ENCODE data around the gene RALGAPA2. TPM values are rescaled to one million over a fixed set of nuclear protein-coding genes. Genes with fewer than 3 reads are reported as not detected.

Gene RALGAPA2
- total and polyA plus RNA-seq, 9 donors = 8.4 to 31.7 (median 19.9) TPM

GRCh38 chr20:20691477-20692235 is 20.8 kb downstream of the RALGAPA2 start:
- Histone ChIP-seq H3K9me3 (no peaks in the 10 kb centered on the region), H3K27ac (no peak overlapping the region), H3K27me3 (no peaks in the 10 kb centered on the region), H3K4me1 (ENCODE audit: insufficient read depth) (peaks cover 4% of the 10 kb centered on the region), H3K36me3 (no peaks in the 10 kb centered on the region), H3K4me3 (no peak overlapping the region)
- 94 to 97% (median 95%) methylated on average over 4 of the region's 4 CpGs for WGBS, 3 donors
- TF ChIP-seq POLR2A (IDR thresholded peaks at IDR 0.05) (no peak), EP300 (IDR thresholded peaks at IDR 0.05) (no peak), CTCF (IDR thresholded peaks at IDR 0.05) (no peak)
- no peak for DNase-seq
- intact Hi-C loops (cut with DNase I) = no loop called here

- no peak for DNase-seq
Observed at GRCh38 chr20:20690676-20691476, 21.6 kb downstream of the RALGAPA2 start.

DNA sequence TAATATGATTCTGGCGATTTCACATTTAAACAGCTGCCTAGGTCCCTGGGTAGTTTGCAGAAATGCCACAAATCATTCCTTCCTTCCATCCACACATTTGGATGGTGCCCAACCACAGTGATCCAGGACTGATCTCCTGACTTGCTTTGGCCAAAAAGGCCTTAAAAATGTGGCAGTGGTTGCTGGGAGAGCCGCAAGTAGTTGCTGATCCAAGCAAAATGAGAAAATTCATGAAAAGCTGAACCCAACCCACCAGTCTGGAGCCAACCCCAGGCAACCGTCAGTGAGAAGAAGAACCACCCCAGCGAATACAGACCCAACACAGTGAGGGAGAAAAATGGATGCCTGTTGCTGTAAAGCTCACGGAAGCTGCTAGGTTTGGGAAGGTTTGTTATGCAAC is 25.1 kb downstream of the RALGAPA2 start:
- 90 to 97% (median 93%) methylated on average over 5 of the region's 5 CpGs for WGBS, 3 donors
- Histone ChIP-seq H3K27me3 (no peaks in the 10 kb centered on the region), H3K4me3 (no peak overlapping the region), H3K4me1 (ENCODE audit: insufficient read depth) (peaks cover 9% of the 10 kb centered on the region), H3K9me3 (no peaks in the 10 kb centered on the region), H3K27ac (no peak overlapping the region), H3K36me3 (no peaks in the 10 kb centered on the region)
- no peak for DNase-seq
- intact Hi-C loops (cut with DNase I) = no loop called here
- TF ChIP-seq CTCF (IDR thresholded peaks at IDR 0.05) (no peak), POLR2A (IDR thresholded peaks at IDR 0.05) (no peak)

More at GRCh38 chr20:20690676-20691476, 21.6 kb downstream of the RALGAPA2 start:
- Histone ChIP-seq H3K27ac (no peak overlapping the region), H3K4me1 (ENCODE audit: insufficient read depth) (peaks cover 4% of the 10 kb centered on the region), H3K36me3 (no peaks in the 10 kb centered on the region), H3K27me3 (no peaks in the 10 kb centered on the region), H3K4me3 (no peak overlapping the region), H3K9me3 (no peaks in the 10 kb centered on the region)
- TF ChIP-seq CTCF (IDR thresholded peaks at IDR 0.05) (no peak), EP300 (IDR thresholded peaks at IDR 0.05) (no peak), POLR2A (IDR thresholded peaks at IDR 0.05) (no peak)
- 89 to 92% (median 91%) methylated on average over 8 of the region's 8 CpGs for WGBS, 3 donors
- intact Hi-C loops (cut with DNase I) = no loop called here

- 54 to 81% (median 67%) methylated on average over 3 of the region's 3 CpGs for WGBS, 3 donors
- H3K4me1 ChIP-seq (ENCODE audit: insufficient read depth) = peaks cover 12% of the 10 kb centered on the region
- H3K4me3 ChIP-seq = no peak overlapping the region
- H3K27ac ChIP-seq = no peak overlapping the region
- TF ChIP-seq POLR2A (IDR thresholded peaks at IDR 0.05) = no peak
- no peak for TF ChIP-seq EP300 (IDR thresholded peaks at IDR 0.05)
- TF ChIP-seq CTCF (IDR thresholded peaks at IDR 0.05) = no peak
- DNase-seq = no peak
- intact Hi-C loops (cut with DNase I) = no loop called here
- no peaks in the 10 kb centered on the region for H3K9me3 ChIP-seq
- H3K27me3 ChIP-seq = no peaks in the 10 kb centered on the region
- H3K36me3 ChIP-seq = no peaks in the 10 kb centered on the region
Observed at GRCh38 chr20:20685635-20686034, 26.8 kb downstream of the RALGAPA2 start.

All from ovary (tissue), 9 donors.